IMR-90 (cell line): ENCODE data around the gene FOXP1. TPM values are rescaled to one million over a fixed set of nuclear protein-coding genes. Genes with fewer than 3 reads are reported as not detected.

Source experiments
- ATAC-seq: fragments of 200-7000 bp; cut with Tn5 transposase; 2 replicates; pipeline ENCODE4 v1.9.1; 2020; ENCODE audit warnings: low read depth, mild to moderate bottlenecking, moderate library complexity
- BruUV-seq: library from RNA; stranded (reverse); fragments of 400-500 nt; replicated peaks from 2 replicates; lab custom pipeline; 2021; lab: Mats Ljungman, UMichigan
- CTCF ChIA-PET: fragments of 300-600 bp; formaldehyde crosslinking; extraction: SDS; loops from one replicate; lab custom pipeline; 2021; ENCODE audit warnings: antibody characterized with exemption; lab: Yijun Ruan, JAX
- POLR2A ChIA-PET: fragments of 300-600 bp; sonication (Branson Sonifier 250); formaldehyde crosslinking; loops from one replicate; lab custom pipeline; 2022; ENCODE audit warnings: antibody characterized with exemption; ENCODE audit not compliant: unreplicated experiment; lab: Charles Lee
- DNase-seq: peaks from one replicate; pipeline ENCODE4 v3.0.0; 2013
- H2AFZ ChIP-seq: replicated peaks from 2 replicates; pipeline ENCODE3; 2013; ENCODE audit warnings: low read length, mild to moderate bottlenecking; ENCODE audit not compliant: poor library complexity
- H2AK5ac ChIP-seq: 2 replicates; pipeline ENCODE4 v1.6.1; 2013; ENCODE audit warnings: low read depth, low read length, inconsistent platforms
- H2AK9ac ChIP-seq: replicated peaks from 2 replicates; pipeline ENCODE3; 2013; ENCODE audit warnings: mild to moderate bottlenecking, low read depth, low read length, moderate library complexity; ENCODE audit not compliant: poor library complexity
- H2BK120ac ChIP-seq: 2 replicates; pipeline ENCODE4 v1.6.1; 2013; ENCODE audit warnings: low read depth, low read length, inconsistent platforms
- H2BK15ac ChIP-seq: 3 replicates; pipeline ENCODE4 v1.6.1; 2013; ENCODE audit warnings: low read depth, low read length, inconsistent platforms
- H2BK20ac ChIP-seq: 2 replicates; pipeline ENCODE4 v1.6.1; 2013; ENCODE audit warnings: low read depth, mild to moderate bottlenecking, inconsistent platforms, low read length, moderate library complexity
- H2BK5ac ChIP-seq: 2 replicates; pipeline ENCODE4 v1.6.1; 2013; ENCODE audit warnings: mild to moderate bottlenecking, low read depth, low read length, inconsistent platforms; ENCODE audit not compliant: poor library complexity, severe bottlenecking
- H3K14ac ChIP-seq: replicated peaks from 2 replicates; pipeline ENCODE4 v1.6.1; 2013; ENCODE audit warnings: low read depth, low read length, inconsistent platforms
- H3K18ac ChIP-seq: 2 replicates; pipeline ENCODE4 v1.6.1; 2013; ENCODE audit warnings: low read depth, low read length, control low read depth
- H3K23ac ChIP-seq: 2 replicates; pipeline ENCODE4 v1.6.1; 2013; ENCODE audit warnings: low read depth, low read length, inconsistent platforms
- H3K27ac ChIP-seq: 2 replicates; pipeline ENCODE4 v1.5.1; 2013; ENCODE audit warnings: mild to moderate bottlenecking, control low read depth, low read length; ENCODE audit not compliant: insufficient read depth
- H3K27me3 ChIP-seq: 2 replicates; pipeline ENCODE4 v1.6.1; 2013; ENCODE audit warnings: low read length; ENCODE audit not compliant: control insufficient read depth, insufficient read depth
- H3K36me3 ChIP-seq: 2 replicates; pipeline ENCODE4 v1.6.1; 2013; ENCODE audit warnings: low read length, mixed read lengths; ENCODE audit not compliant: control insufficient read depth, insufficient read depth
- H3K4ac ChIP-seq: 2 replicates; pipeline ENCODE4 v1.6.1; 2013; ENCODE audit warnings: low read depth, low read length, inconsistent platforms
- H3K4me1 ChIP-seq: 2 replicates; pipeline ENCODE4 v1.6.1; 2013; ENCODE audit warnings: low read length, mixed read lengths; ENCODE audit not compliant: control insufficient read depth, insufficient read depth
- H3K4me2 ChIP-seq: 2 replicates; pipeline ENCODE4 v1.6.1; 2013; ENCODE audit warnings: low read depth, mild to moderate bottlenecking, control low read depth, low read length, moderate library complexity
- H3K4me3 ChIP-seq: 2 replicates; pipeline ENCODE4 v1.5.1; 2013; ENCODE audit warnings: low read depth, mild to moderate bottlenecking, control low read depth, low read length, moderate library complexity; ENCODE audit not compliant: insufficient read depth
- H3K56ac ChIP-seq: 2 replicates; pipeline ENCODE4 v1.6.1; 2013; ENCODE audit warnings: low read length, inconsistent platforms; ENCODE audit not compliant: insufficient read depth; ENCODE audit errors: extremely low read depth
- H3K79me1 ChIP-seq, 2 experiments: 2 replicates each; pipeline ENCODE4 v1.6.1; 2013; ENCODE audit warnings: low read length in 2 of 2, inconsistent platforms in 1 of 2, low read depth in 1 of 2
- H3K9ac ChIP-seq: 2 replicates; pipeline ENCODE4 v1.6.1; 2013; ENCODE audit warnings: low read depth, low read length, control low read depth
- H3K9me1 ChIP-seq: 2 replicates; pipeline ENCODE4 v1.6.1; 2013; ENCODE audit warnings: low read length, inconsistent platforms; ENCODE audit not compliant: insufficient read depth
- H3K9me3 ChIP-seq: 2 replicates; pipeline ENCODE4 v1.6.1; 2013; ENCODE audit warnings: low read length; ENCODE audit not compliant: control insufficient read depth, insufficient read depth
- H4K20me1 ChIP-seq: 2 replicates; pipeline ENCODE4 v1.6.1; 2013; ENCODE audit warnings: low read length, inconsistent platforms; ENCODE audit not compliant: insufficient read depth
- H4K5ac ChIP-seq: 2 replicates; pipeline ENCODE4 v1.6.1; 2013; ENCODE audit warnings: mild to moderate bottlenecking, low read depth, low read length, control low read depth
- H4K8ac ChIP-seq, 2 experiments: 2 replicates each; pipeline ENCODE4 v1.6.1; 2013; ENCODE audit warnings: low read depth in 2 of 2, low read length in 2 of 2, control low read depth in 1 of 2, inconsistent platforms in 1 of 2
- H4K91ac ChIP-seq: 2 replicates; pipeline ENCODE4 v1.6.1; 2013; ENCODE audit warnings: low read depth, low read length, inconsistent platforms; ENCODE audit not compliant: insufficient read depth
- FOS ChIP-seq: fragments of 150-350 bp; IDR thresholded peaks from 2 replicates; pipeline ENCODE4 v1.6.1; 2016; ENCODE audit warnings: low read depth, low read length
- WGBS, 2 experiments: methylation state at CpG; one replicate each; pipeline versions ENCODE4 v1.1.5 to v1.1.7; 2013; ENCODE audit warnings: missing lambda C conversion rate in 2 of 2; ENCODE audit not compliant: insufficient read length in 1 of 2; ENCODE audit errors: extremely low coverage in 2 of 2; 5-methylcytosine and 5-hydroxymethylcytosine counted together
- dilution Hi-C: fragments of 300-500 bp; cut with HindIII; formaldehyde crosslinking; loops from one replicate; pipeline ENCODE4 v1.14.3; 2018; ENCODE audit warnings: low sequenced_read_pairs; ENCODE audit not compliant: unreplicated experiment
- in situ Hi-C: fragments of 300-500 bp; cut with MboI; formaldehyde crosslinking; loops from 3 replicates; pipeline ENCODE4 v1.14.3; 2019; ENCODE audit warnings: low sequenced_read_pairs, inconsistent platforms, mixed read lengths
- intact Hi-C: fragments of 100-400 bp; cut with micrococcal nuclease; formaldehyde crosslinking; loops from 2 replicates; pipeline ENCODE4 v1.10.0; 2022
- polyA plus RNA-seq, 3 experiments: library from polyadenylated mRNA; depleted of rRNA; stranded (reverse); fragments of >200 nt; gene quantifications; 2 replicates each; pipeline ENCODE4 v1.2.3, GENCODE V29; 2012; ENCODE audit warnings: low replicate concordance in 1 of 3
- total RNA-seq: library from RNA; depleted of rRNA; stranded (reverse); fragments of >200 nt; gene quantifications from 2 replicates; pipeline ENCODE4 v1.2.3, GENCODE V29; 2012
- TF ChIP-seq, protein P1 (sequence below): fragments of 150-350 bp; IDR thresholded peaks from 2 replicates; pipeline ENCODE4 v1.6.1; 2016; ENCODE audit warnings: low read depth, mild to moderate bottlenecking, low read length, moderate library complexity, borderline replicate concordance

FOXP1 gene
- total and polyA plus RNA-seq, 2 of the 4 experiments (the other 2 are of a cell fraction), result 37.0 to 132 TPM

DNA sequence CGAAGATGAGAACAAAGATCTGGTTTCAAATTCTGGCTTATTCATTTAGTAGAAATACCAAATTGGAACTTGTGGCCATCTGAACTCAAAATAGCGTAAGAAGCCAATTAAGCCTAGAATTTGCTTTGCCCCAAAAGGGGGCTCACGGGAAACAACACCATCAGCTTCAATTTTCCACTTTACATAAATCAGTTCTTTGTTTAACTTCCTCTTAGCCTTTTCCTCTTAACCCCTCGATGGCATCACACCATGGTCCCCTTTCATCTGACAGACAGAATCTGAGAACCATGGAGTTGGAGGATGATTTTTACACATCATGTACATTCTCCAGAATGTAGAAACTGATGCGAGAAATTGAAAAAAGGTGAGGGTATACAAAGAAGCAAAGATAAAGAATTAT is 207.0 kb downstream of the FOXP1 start:
- no peak overlapping the region for H4K91ac ChIP-seq
- no peak overlapping the region for H3K27ac ChIP-seq
- H2AK9ac ChIP-seq, result no peak overlapping the region
- H3K4me2 ChIP-seq, result no peak overlapping the region
- H3K9ac ChIP-seq, result no peak overlapping the region
- H2AK5ac ChIP-seq, result no peak overlapping the region
- H3K9me3 ChIP-seq, result no peaks in the 10 kb centered on the region
- intact Hi-C loops, result no loop called here
- no peak overlapping the region for H4K5ac ChIP-seq
- H3K9me1 ChIP-seq, result peaks cover 4% of the 10 kb centered on the region; the same call in 1 of the 2 replicates
- no peak overlapping the region for H2BK15ac ChIP-seq
- H2BK120ac ChIP-seq, result no peak overlapping the region
- no peaks in the 10 kb centered on the region for H3K27me3 ChIP-seq
- no peak overlapping the region for H4K8ac ChIP-seq
- dilution Hi-C loops, result no loop called here
- no peak overlapping the region for H2BK20ac ChIP-seq
- no peak overlapping the region for H3K56ac ChIP-seq
- ChIA-PET CTCF (no interaction called here), POLR2A (no interaction called here)
- H2BK5ac ChIP-seq, result no peak overlapping the region
- H3K4ac ChIP-seq, result no peak overlapping the region
- no TSS peak for BruUV-seq
- H2AFZ ChIP-seq, result no peak overlapping the region
- ATAC-seq (no peak), DNase-seq (no peak)
- in situ Hi-C loops, result no loop called here
- TF ChIP-seq FOS, result no peak
- TF ChIP-seq, protein P1, sequence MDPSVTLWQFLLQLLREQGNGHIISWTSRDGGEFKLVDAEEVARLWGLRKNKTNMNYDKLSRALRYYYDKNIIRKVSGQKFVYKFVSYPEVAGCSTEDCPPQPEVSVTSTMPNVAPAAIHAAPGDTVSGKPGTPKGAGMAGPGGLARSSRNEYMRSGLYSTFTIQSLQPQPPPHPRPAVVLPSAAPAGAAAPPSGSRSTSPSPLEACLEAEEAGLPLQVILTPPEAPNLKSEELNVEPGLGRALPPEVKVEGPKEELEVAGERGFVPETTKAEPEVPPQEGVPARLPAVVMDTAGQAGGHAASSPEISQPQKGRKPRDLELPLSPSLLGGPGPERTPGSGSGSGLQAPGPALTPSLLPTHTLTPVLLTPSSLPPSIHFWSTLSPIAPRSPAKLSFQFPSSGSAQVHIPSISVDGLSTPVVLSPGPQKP, result no peak
- H3K4me3 ChIP-seq, result no peak overlapping the region
- no peak overlapping the region for H3K14ac ChIP-seq
- peaks cover 3 to 5% of the 10 kb centered on the region in 2 experiments; a peak in 2 of 4 replicates for H3K79me1 ChIP-seq
- no peak overlapping the region for H3K23ac ChIP-seq
- no peaks in the 10 kb centered on the region for H4K20me1 ChIP-seq
- H3K36me3 ChIP-seq, result no peaks in the 10 kb centered on the region
- H3K4me1 ChIP-seq, result peaks cover 2% of the 10 kb centered on the region; the same call in 1 of the 2 replicates
- WGBS, 2 experiments, result no CpG with 5 or more reads among the region's 5 CpGs
- H3K18ac ChIP-seq, result no peak overlapping the region
